GM21367 (cell line): ENCODE data around the gene GNA14.

ENCODE experiments used
- ATAC-seq: cut with Tn5 transposase; IDR thresholded peaks from one replicate; pipeline ENCODE4 v1.9.1; 2021; ENCODE audit not compliant: unreplicated experiment

GNA14 gene

GRCh38 chr9:77543131-77543822 is 104.8 kb downstream of the GNA14 start:
- no peak for ATAC-seq

- no peak for ATAC-seq
Measured at GRCh38 chr9:77541600-77541999, 106.5 kb downstream of the GNA14 start.

- ATAC-seq, result no peak
Measured at GRCh38 chr9:77541055-77541454, 107.1 kb downstream of the GNA14 start.

GRCh38 chr9:77534376-77535057 is 113.6 kb downstream of the GNA14 start:
- ATAC-seq, result no peak

GRCh38 chr9:77533671-77534070 is 114.5 kb downstream of the GNA14 start:
- no peak for ATAC-seq

- no peak for ATAC-seq
Measured at GRCh38 chr9:77532607-77533006, 115.5 kb downstream of the GNA14 start.

GRCh38 chr9:77531400-77531799 is 116.7 kb downstream of the GNA14 start:
- ATAC-seq, result no peak

- ATAC-seq, result no peak
Measured at GRCh38 chr9:77523891-77524290, 124.2 kb downstream of the GNA14 start.

- ATAC-seq, result no peak
Measured at GRCh38 chr9:77521091-77521490, 127.0 kb downstream of the GNA14 start.

- no peak for ATAC-seq
Measured at GRCh38 chr9:77518688-77519087, 129.4 kb downstream of the GNA14 start.

- ATAC-seq, result no peak
Measured at GRCh38 chr9:77516781-77517180, 131.3 kb downstream of the GNA14 start.

GRCh38 chr9:77514886-77515711 is 133.0 kb downstream of the GNA14 start:
- ATAC-seq, result no peak

GRCh38 chr9:77513457-77513856 is 134.7 kb downstream of the GNA14 start:
- no peak for ATAC-seq

- no peak for ATAC-seq
Measured at GRCh38 chr9:77512876-77513275, 135.2 kb downstream of the GNA14 start.

GRCh38 chr9:77511525-77511924 is 136.6 kb downstream of the GNA14 start:
- no peak for ATAC-seq

GRCh38 chr9:77510666-77511065 is 137.5 kb downstream of the GNA14 start:
- ATAC-seq, result no peak

GRCh38 chr9:77508396-77508795 is 139.7 kb downstream of the GNA14 start:
- no peak for ATAC-seq

GRCh38 chr9:77507212-77507961 is 140.7 kb downstream of the GNA14 start:
- ATAC-seq, result no peak

GRCh38 chr9:77505232-77505631 is 142.9 kb downstream of the GNA14 start:
- ATAC-seq, result no peak

- no peak for ATAC-seq
Measured at GRCh38 chr9:77502568-77502967, 145.6 kb downstream of the GNA14 start.

GRCh38 chr9:77498891-77499290 is 149.2 kb downstream of the GNA14 start:
- ATAC-seq, result no peak
